Measurements from ENCODE around the gene PLD5.
A peak's percentile ranks its signal among the peaks of the same experiment; 100 is the strongest.
"Not testable (repeated sequence)": the region's sequence is repeated elsewhere in the genome, so short reads cannot be mapped to it uniquely, and the experiment has no call there.

PLD5 gene

DNA sequence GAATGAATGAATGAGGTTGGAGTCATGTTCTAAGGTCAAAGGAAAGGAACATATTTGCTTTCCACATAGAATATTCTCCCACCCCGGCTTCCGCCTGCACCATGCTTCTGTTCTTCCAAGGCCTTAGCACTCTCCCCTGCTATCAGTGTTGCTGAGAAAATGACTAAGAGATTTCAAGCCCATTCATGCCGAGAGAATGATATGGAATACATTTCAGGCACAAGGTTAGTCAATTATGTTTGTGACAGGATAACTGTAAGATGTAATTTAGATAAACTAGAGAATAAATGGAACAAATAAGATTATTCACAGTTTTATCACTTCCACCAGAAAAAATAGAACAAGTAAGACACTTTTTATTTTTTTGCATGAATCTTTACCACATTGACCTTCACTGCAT, 122.6 kb downstream of the PLD5 start:
- TF ChIP-seq Cebpa-rat (IDR thresholded peaks at IDR 0.05): no peak
- Histone ChIP-seq H3K27ac (no peak overlapping the region), H3K36me3 (no peaks in the 10 kb centered on the region), H3K27me3 (no peaks in the 10 kb centered on the region), H3K9ac (no peak overlapping the region), H3K9me3 (no peaks in the 10 kb centered on the region), H3K4me1 (no peaks in the 10 kb centered on the region), H3K4me2 (no peak overlapping the region), H3K4me3 (no peak overlapping the region), H4K20me1 (no peaks in the 10 kb centered on the region)

DNA sequence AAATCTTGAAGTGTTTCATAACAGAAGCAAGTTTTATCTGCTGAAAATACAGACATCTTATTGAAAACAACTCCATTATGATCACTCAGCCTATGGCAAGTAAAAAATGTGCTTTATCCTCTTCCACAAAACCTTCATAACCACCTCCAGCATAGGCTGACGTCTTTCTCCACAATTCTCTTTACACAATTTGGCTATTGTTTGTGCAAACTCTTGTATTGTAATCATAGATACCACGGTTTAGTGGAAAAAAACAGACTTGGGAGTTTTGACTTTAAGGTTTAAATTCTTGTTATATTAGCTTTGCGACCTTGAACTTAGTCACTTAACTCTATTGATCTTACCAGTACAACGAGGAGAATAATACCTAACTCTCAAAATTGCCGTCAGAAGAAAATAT, 126.1 kb downstream of the PLD5 start:
- no peaks in the 10 kb centered on the region for H3K9me3 ChIP-seq
- no peak overlapping the region for H3K4me2 ChIP-seq
- H3K36me3 ChIP-seq: no peaks in the 10 kb centered on the region
- no peaks in the 10 kb centered on the region for H4K20me1 ChIP-seq
- no peaks in the 10 kb centered on the region for H3K4me1 ChIP-seq
- no peaks in the 10 kb centered on the region for H3K27me3 ChIP-seq
- H3K27ac ChIP-seq: no peak overlapping the region
- no peak overlapping the region for H3K4me3 ChIP-seq
- H3K9ac ChIP-seq: no peak overlapping the region
- no peak for TF ChIP-seq Cebpa-rat (IDR thresholded peaks at IDR 0.05)

DNA sequence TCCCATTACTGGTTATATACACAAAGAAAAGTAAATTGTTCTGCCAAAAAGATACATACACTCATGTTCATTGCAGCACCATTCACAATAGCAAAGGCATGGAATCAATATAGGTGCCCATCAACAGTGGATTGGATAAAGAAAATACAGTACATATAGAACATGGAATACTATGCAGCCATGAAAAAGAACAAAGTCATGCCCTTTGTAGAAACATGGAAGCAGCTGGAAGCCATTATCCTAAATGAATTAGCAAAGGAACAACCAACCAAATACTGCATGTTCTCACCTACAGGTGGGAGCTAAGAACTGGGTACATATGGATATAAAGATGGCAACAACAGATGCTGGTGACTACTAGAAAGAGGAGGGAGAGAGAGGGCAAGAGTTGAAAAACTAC, 132.6 kb downstream of the PLD5 start:
- Histone ChIP-seq H3K27ac (no peak overlapping the region), H3K27me3 (no peaks in the 10 kb centered on the region), H3K4me1 (no peaks in the 10 kb centered on the region), H3K9me3 (peaks cover 5% of the 10 kb centered on the region), H3K4me2 (no peak overlapping the region), H3K9ac (no peak overlapping the region), H4K20me1 (no peaks in the 10 kb centered on the region), H3K36me3 (no peaks in the 10 kb centered on the region), H3K4me3 (no peak overlapping the region)
- TF ChIP-seq Cebpa-rat (IDR thresholded peaks at IDR 0.05): no peak

DNA sequence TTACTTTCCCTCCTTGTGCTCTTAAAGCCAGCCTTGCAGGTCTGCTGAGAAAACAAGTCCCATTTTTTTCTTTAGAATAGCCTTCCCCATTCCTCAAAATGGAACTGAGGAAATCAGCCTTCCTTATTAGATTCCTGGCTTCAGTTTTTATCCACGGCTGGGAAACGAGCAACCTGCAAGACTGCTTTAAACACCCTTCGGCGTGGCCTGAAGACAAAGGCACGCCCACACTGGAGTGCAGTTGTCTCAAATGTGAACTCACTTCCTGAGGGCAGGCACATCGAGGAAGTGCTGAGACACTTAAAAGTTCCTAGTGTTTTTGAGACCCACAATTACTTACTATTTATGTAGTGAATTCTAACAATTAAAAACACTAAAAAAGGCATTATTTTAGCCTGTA, 148.4 kb downstream of the PLD5 start:
- not testable (repeated sequence) for H3K4me3 ChIP-seq, H3K9me3 ChIP-seq, H3K27me3 ChIP-seq, H3K4me1 ChIP-seq, H3K4me2 ChIP-seq, H4K20me1 ChIP-seq, H3K27ac ChIP-seq, H3K9ac ChIP-seq, H3K36me3 ChIP-seq

DNA sequence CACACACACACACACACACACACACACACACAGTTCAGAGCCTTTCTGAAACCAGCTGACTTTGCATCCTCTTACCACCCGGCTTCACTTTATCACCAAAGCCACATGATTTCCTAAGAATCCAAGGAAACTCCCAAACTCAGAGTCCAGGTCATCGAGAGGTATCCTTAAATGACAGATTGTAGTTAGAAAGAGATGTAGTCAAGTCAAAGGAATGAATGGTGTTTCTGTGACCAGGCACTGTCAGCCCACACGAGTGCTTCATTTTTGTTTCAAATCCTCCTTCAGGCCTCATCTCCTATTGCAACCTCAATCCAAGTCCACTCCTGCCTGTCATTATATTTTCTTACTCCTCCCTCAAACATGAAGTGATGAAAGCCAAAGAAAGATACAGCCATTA, 174.1 kb downstream of the PLD5 start:
- H3K9me3 ChIP-seq, H3K27me3 ChIP-seq, H3K4me3 ChIP-seq, H3K27ac ChIP-seq, H3K36me3 ChIP-seq, H3K4me1 ChIP-seq, H3K9ac ChIP-seq, H4K20me1 ChIP-seq, H3K4me2 ChIP-seq: not testable (repeated sequence)

DNA sequence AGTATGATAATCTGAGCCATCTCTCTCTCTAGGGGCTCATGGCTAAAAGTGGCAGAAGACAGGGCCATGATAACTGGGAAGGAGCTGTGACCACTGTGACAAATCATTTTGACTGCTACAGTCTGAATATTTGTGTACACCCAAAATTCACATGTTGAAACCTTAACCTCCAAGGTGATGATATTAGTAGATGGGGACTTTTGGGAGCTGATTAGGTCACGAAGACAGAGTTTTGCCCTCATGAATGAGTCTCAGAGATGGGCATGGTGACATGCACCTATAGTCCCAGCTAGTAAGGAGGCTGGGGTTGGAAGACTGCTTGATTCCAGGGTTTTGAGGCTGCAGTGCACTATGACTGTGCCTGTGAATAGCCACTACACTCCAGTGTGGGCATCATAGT, 174.9 kb downstream of the PLD5 start:
- no peaks in the 10 kb centered on the region for H3K9me3 ChIP-seq
- no peaks in the 10 kb centered on the region for H3K36me3 ChIP-seq
- TF ChIP-seq Cebpa-rat (IDR thresholded peaks at IDR 0.05): no peak
- H4K20me1 ChIP-seq: no peaks in the 10 kb centered on the region
- no peak overlapping the region for H3K4me3 ChIP-seq
- H3K4me2 ChIP-seq: no peak overlapping the region
- H3K27me3 ChIP-seq: no peaks in the 10 kb centered on the region
- H3K9ac ChIP-seq: no peak overlapping the region
- H3K4me1 ChIP-seq: no peaks in the 10 kb centered on the region
- H3K27ac ChIP-seq: no peak overlapping the region

DNA sequence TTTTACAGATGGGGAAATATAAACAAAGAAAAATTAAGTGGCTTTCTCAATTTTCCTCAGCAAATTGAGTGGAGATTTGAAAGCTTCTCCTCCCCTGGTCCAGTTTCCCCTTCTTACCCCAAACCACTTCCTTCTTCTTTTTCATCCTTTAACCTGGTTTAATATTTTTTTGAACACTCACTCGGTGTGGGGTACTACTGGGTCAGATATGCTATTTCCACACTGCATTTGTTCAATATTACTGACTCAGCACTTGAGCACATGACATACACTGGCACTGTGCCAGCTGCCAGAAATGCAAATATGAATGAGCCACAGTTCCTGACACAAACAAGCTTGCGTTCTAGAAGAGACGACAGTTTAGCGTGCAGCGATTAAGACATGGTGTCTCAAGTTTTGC, 193.6 kb downstream of the PLD5 start:
- not testable (repeated sequence) for H3K9me3 ChIP-seq, H3K4me1 ChIP-seq, H3K36me3 ChIP-seq, H3K27ac ChIP-seq, H4K20me1 ChIP-seq, H3K4me3 ChIP-seq, H3K9ac ChIP-seq, H3K27me3 ChIP-seq, H3K4me2 ChIP-seq

DNA sequence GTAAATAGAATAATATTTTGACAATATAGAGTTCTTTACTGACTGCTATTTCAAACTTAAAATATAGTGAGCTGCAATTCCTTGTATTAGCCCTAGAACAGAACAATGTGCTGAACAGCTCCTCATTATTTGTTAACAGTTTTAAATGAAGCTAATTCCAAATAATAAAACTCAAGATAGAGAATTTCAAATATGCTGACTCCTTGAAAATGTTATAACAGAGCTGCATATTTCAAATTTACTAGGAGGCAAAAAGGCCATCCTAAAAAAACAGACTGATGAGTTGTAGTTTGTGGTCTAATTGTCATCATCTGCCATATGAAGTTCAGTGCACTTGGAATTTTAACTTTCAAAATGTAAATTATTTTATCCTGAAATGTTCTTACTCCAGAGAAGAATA, 197.1 kb downstream of the PLD5 start:
- not testable (repeated sequence) for H3K9ac ChIP-seq, H3K4me3 ChIP-seq, H3K4me2 ChIP-seq, H3K36me3 ChIP-seq, H4K20me1 ChIP-seq, H3K9me3 ChIP-seq, H3K27me3 ChIP-seq, H3K27ac ChIP-seq, H3K4me1 ChIP-seq

DNA sequence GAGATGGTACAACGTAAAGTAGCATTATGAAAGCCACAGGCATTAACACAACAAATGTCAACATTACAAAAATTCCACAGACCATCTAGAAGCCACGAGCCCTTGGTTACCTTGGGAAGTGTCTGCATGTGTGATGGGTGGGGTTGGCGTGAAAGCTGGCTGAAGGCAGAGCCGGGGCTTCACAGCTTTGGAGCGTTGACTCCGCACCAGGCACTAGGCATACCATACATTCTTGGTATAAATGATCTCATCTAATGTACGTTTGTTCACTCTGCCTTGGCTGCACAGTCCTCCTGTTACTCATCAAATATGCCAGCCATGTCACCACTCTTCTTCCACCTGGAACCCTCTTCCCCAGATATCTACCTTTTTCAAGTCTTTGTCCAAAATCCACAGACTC, 202.5 kb downstream of the PLD5 start:
- H3K4me1 ChIP-seq, H3K4me3 ChIP-seq, H3K27ac ChIP-seq, H4K20me1 ChIP-seq, H3K9ac ChIP-seq, H3K27me3 ChIP-seq, H3K4me2 ChIP-seq, H3K36me3 ChIP-seq: not testable (repeated sequence)
- H3K9me3 ChIP-seq: peaks cover 10% of the 10 kb centered on the region

DNA sequence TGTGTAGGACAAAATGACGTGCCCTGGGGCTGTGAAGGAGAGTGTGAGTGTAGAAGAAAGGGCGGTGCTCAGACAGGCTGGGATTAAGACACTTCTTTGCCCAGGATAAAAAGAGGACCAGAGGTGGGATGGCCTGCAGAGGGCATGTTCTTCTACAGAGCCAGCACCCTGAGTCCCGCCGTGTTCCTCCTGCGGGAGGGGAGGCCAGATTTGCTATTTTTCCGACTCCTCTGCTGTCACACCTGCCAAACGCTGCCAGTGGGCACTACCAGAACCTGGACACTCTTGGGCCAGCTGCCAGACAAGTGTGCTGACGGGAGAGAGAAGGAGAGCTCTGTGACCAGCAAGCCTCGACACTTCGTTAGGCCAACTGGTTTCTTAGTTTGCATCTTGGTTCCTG, 206.4 kb downstream of the PLD5 start:
- H4K20me1 ChIP-seq: no peaks in the 10 kb centered on the region
- no peak overlapping the region for H3K27ac ChIP-seq
- H3K36me3 ChIP-seq: no peaks in the 10 kb centered on the region
- H3K9ac ChIP-seq: no peak overlapping the region
- H3K4me3 ChIP-seq: no peak overlapping the region
- TF ChIP-seq Cebpa-rat (IDR thresholded peaks at IDR 0.05): no peak
- no peaks in the 10 kb centered on the region for H3K27me3 ChIP-seq
- H3K4me1 ChIP-seq: no peaks in the 10 kb centered on the region
- H3K9me3 ChIP-seq: peaks cover 10% of the 10 kb centered on the region
- no peak overlapping the region for H3K4me2 ChIP-seq

DNA sequence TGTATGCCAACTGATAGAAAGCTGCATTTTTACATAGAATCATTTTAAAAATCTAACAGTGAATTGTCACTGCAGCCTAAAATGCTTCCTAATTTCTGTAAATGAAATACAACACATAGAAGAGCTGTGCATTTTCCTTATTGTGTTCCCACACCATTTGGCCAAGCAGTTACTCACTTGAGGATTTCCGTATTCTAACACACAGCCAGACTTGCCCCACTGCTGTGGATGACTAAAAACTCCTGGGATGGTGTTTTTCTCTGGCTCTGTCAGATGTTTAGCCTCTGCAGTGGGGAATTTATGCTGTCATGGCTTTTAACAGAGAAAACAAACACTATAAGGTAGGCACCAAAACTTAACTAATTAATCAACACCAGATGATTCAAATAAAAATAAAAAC, 209.6 kb downstream of the PLD5 start:
- not testable (repeated sequence) for H3K9ac ChIP-seq, H3K4me1 ChIP-seq, H3K4me3 ChIP-seq, H3K4me2 ChIP-seq, H4K20me1 ChIP-seq, H3K27ac ChIP-seq, H3K36me3 ChIP-seq, H3K9me3 ChIP-seq, H3K27me3 ChIP-seq

DNA sequence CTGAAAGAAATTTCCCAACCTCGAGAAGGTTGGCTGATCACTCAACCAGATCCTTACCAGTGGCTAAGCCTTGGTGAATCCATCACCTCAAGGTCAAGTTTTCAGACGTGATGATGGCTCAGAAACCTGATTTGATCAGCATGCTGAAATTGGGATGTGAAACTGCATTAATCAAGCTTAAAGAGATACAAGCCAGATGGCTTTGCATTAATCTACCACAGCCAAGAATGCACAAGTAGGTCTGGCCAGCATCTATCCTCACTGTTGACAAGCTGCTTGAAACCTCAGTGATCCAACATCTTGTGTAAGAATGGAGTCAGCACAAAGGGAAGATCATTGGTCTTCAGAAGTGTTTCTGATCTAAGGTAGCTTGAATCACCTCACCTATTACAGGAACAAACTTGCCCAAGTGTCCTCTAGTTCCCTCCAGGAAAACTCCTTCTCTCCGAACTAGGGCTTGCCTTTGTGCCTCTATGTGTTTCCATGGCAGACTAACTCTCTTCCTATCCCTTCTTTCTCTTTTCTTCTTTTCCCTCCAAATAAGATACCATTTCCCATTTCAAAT, 210.3 kb downstream of the PLD5 start:
- H4K20me1 ChIP-seq, H3K9ac ChIP-seq, H3K4me2 ChIP-seq, H3K4me1 ChIP-seq, H3K27ac ChIP-seq, H3K9me3 ChIP-seq, H3K4me3 ChIP-seq, H3K36me3 ChIP-seq, H3K27me3 ChIP-seq: not testable (repeated sequence)

DNA sequence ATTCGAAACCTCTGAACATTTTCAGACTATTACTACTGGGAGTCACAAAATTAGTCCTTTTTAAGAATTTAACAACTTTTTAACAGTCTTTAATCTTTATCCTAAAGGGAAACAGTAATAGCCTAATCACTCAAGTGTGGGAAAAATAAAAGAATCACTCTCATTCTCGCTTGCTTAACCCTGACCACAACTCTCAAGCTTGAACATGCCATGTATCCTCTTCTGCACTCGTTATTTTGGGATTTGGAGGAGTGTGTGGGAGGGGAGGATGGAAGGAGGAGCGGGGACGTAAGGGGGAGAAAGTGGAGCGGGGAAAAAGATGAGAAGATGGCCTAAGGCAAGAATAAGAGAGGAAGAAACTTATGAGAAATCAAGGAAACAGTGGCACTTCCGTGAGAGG, 215.8 kb downstream of the PLD5 start:
- H3K9ac ChIP-seq, H3K36me3 ChIP-seq, H3K9me3 ChIP-seq, H4K20me1 ChIP-seq, H3K4me3 ChIP-seq, H3K27me3 ChIP-seq, H3K27ac ChIP-seq: not testable (repeated sequence)
- peaks cover 17% of the 10 kb centered on the region; the same call in 1 of the 2 replicates for H3K4me1 ChIP-seq
- peak overlapping the region; percentile 40 for H3K4me2 ChIP-seq

DNA sequence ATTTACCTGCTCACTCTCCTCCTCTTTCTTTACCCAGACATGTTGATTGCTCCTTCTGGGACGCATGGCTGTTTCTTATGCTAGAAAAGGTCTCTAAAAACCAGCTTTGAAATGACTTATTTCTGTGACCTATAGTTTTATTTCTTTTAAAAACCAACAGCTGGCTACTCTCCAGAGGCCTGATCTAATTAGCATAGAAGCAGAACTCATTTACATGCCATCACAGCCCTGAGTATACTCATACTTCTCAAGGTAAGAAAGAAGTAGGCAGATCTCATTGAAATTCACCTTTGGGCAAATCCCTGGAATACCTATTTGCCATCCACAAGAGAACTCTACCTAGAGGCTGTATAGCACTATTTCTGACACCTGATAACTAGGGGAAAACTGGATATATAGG, 230.7 kb downstream of the PLD5 start:
- not testable (repeated sequence) for H3K36me3 ChIP-seq, H3K9me3 ChIP-seq, H3K4me2 ChIP-seq, H3K27ac ChIP-seq, H3K9ac ChIP-seq, H3K27me3 ChIP-seq, H3K4me1 ChIP-seq, H4K20me1 ChIP-seq, H3K4me3 ChIP-seq

DNA sequence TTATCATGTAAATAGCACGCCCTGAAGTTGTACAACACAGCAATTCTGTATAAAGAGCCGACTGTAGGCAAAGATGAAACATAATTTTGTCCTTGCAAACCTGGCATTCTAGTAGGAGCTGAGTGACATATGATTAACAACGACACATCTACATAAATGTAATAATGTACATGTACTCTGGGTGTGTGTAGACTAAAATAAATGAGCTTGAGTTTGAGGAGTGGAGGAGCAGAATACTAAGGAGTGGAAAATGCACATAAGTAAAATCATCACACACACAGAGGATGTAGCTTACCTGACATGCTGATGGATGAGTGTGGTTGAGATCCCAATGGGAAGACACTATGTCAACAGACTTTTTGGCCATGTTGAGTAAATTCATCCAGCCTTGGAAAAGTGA, 236.4 kb downstream of the PLD5 start:
- not testable (repeated sequence) for H3K27me3 ChIP-seq, H3K4me3 ChIP-seq, H3K4me2 ChIP-seq, H4K20me1 ChIP-seq, H3K36me3 ChIP-seq, H3K9ac ChIP-seq, H3K27ac ChIP-seq, H3K4me1 ChIP-seq, H3K9me3 ChIP-seq
